GM19438 (cell line): Measurements from ENCODE around the gene TNPO3.
"Not testable (repeated sequence)": the region's sequence is repeated elsewhere in the genome, so short reads cannot be mapped to it uniquely, and the experiment has no call there.

Source experiments
- ATAC-seq: cut with Tn5 transposase; IDR thresholded peaks from one replicate; pipeline ENCODE4 v1.9.1; 2021; ENCODE audit warnings: low read depth; ENCODE audit not compliant: unreplicated experiment

The TNPO3 gene

DNA sequence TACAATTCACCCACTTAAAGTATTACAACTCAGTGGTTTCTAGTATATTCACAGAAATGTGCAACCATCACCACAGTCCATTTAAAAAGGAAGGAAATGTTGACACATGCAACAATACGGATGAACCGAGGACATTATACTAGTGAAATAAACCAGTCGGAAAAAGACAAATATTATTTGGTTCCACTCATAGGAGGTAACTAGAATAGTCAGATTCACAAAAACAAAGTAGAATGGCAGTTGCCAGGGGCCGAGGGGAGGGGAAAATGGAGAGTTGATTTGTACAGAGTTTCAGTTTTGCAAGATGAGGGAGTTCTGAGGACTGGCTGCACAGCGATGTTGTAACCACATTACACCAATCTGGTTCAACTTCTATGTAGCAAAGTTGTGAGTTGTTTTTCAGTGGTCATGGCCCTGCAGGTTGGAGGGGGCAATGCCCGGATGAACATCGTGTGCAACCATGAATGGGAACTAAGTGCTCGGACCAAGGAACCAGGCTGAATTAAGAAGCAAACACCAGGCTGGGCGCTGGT is 17.6 kb upstream of the TNPO3 start:
- ATAC-seq = no peak

DNA sequence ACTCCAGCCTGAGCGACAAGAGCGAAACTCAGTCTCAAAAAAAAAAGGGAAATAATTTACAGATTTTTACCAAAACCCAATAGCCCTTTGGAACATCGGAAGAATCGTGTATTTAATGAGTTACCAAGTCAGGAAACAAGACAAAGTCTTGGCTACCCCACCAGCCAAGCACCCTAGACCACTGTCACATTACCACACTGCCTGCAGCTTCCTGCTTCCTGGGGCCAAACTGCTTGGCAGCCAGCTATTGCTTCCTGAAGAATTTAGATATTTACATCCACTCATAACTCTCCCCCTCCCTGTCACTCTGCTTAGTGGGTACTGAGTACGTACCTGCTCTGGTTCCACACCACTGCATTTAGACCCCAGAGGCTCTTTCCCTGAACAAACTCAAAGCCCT is 14.1 kb upstream of the TNPO3 start:
- no peak for ATAC-seq

DNA sequence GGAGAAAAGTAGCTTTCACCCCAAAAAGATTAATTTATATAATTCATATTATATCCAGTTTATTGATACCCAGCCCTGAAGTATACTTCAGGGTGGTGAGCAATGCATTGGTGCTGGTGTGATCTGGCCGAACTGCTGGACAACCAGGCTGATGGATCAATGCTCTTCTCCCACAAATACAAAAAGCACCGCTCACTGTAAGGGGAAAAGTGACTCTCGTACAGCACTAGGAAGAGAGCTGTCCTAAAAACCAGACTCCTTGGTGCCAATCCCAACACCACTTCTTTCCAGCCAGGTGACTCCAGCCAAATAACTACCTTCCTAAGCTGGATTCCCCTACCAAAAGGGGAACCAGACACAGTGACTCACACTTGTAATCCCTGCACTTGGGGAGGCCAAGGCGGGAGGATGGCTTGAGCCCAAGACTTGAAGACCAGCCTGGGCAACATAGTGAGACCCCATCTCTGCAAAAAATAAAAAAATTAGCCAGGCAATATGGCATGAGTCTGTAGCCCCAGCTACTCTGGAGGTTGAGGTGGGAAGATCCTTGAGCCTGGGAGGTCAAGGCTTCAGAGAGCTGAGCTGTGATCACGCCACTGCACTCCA is 13.1 kb upstream of the TNPO3 start:
- ATAC-seq = no peak

DNA sequence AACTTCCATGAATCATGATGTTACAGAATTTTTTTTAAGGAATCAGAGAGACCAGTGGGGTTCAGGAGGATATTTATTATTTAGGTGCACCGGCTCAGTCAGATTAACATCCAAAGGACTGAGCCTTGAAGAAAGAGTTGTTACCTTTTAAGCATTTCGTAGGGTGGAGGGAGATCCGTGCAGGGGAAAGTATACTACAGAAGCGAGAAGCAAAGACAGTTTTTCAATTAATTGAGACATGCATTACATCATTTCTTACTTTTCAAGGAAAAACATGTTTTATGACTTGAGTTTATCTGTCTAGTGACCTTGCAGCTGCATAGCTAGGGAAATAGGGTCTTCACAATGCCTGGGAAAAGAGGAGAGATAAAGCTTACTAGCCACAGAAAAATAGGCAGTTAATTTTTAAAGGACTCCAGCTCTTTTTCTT is 12.2 kb upstream of the TNPO3 start:
- ATAC-seq = not testable (repeated sequence)

DNA sequence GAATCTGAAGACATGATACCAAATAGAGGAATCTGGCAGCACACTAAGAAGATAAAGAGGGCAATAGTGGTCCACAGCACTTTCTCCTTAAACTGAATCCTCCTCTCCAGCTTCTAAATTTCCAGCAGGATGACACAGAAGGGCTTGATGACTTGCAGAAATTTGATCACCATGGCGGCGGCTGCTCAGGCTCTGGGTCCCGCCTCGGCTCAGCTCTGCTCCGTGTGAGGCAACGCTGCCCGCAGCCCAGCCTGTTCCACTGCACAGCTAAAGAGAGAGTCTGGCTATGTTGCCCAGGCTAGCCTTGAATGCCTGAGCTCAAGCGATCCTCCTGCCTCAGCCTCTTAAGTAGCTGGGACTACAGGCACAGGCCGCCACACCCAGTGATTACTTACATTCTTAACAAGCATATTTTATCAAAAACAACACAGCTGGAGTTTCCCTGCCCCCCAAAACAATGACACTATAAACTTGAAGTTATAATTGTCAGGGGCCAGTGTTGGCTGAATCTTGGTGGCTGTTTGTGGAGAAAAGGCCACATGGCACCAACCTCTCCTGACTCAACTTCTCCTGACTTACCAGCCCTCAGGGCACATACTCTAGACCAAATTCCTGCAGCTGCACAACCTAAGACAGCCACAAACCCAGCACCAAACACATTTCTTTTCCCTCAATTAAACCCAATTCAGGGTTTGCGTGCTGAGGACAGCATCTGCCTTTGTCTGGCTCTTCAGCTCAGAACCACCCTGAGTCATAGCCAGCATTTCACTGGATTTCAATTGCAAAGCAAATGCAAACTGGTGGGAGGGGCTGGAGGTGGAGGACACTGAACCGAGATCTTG is 11.6 kb upstream of the TNPO3 start:
- no peak for ATAC-seq

DNA sequence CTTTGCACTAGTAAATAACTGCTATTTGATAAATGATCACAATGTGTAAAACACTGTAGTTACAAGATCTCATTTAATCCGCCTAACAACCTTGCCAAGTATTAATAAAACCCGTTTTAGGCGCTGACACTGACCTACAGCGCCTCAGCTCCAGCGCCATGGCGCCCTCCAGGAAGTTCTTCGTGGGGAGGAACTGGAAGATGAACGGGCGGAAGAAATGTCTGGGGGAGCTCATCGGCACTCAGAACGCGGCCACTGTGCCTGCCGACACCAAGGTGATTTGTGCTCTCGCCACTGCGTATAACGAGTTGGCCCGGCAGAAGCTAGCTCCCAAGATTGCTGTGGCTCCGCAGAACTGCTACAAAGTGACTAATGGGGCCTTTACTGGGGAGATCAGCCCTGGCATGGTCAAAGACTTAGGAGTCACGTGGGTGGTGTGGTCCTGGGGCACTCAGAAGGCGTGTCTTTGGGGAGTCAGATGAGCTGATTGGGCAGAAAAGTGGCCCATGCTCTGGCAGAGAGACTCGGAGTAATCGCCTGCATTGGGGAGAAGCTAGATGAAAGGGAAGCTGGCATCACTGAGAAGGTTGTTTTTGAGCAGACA is 1.1 kb upstream of the TNPO3 start:
- no peak for ATAC-seq

DNA sequence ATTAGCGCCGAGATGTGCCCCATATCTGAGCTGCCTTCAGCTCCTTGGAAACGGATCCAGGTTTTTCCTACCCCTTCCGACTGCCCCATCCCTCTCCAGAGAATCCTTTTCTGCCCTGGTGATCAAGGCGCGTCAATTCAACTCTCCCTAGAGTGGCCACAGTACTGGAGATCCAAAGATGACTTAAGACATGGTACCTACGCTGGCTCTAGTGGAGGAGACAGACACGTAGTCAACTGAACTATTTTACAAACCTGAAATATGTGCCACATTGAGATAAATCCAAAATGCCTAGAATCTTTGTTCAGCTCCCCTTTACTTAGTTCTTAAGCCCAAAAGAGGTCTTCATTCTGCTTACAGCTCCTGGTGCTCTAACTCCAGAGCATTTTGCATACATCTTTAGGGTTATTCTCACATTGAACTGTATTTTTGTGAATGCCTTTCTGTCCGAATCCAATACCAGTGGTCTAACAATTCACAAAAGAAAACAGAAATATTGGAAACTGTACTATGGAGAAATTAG is 444 bp upstream of the TNPO3 start:
- no peak for ATAC-seq

DNA sequence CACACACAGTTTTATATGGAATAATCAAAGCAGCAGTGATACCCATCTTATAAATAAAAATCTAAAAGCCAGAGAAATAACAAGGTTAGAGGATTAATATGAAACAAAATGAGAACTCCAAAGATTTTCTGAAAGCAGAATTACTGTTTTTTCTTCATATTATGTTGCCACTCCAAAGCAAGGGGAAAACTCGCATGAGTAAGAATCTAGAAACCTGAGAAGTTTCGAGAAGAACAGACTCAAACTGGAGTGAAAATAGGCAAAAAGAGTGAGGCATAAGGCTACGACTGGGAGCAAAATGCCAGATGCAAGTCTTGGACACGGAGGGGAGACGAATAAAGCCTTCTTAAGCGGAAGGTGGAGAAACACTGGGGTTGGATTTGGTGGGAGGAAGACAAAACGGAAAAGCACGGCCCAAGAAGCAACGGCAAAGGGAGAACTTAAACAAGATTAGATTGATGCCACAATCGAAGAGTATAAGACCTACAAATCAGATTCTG is 923 bp downstream of the TNPO3 start:
- no peak for ATAC-seq

DNA sequence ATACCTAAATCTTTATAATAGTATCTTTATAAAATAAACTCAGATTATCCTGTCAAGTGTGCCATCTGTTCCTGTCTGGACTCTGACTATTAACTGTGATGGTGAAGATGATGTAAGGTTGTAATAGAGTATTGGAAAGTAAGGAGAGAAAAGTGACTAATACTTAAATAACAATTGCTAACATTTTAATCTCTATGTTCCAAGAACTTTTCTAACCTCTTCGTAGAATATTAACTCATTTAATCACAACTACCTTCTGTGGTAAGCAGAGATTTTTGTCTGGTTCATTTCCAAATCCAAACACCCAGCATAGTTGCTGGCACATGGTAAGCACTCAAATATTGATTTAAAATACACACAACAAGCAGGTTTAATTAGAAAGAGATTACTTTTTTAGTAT is 2.5 kb downstream of the TNPO3 start:
- no peak for ATAC-seq

DNA sequence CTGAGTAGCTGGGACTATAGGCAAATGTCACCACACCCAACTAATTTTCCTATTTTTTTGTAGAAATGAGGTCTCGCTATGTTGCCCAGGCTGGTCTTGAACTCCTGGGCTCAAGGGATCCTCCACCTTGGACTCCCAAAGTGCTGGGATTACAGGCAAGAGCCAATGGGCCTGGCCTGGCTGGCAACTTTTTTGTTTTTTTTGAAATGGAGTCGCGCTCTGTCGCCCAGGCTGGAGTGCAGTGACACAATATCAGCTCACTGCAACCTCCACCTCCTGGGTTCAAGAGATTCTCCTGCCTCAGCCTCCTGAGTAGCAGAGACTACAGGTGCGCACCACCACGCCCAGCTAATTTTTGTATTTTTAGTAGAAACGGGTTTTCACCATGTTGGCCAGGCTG is 3.5 kb downstream of the TNPO3 start:
- not testable (repeated sequence) for ATAC-seq

DNA sequence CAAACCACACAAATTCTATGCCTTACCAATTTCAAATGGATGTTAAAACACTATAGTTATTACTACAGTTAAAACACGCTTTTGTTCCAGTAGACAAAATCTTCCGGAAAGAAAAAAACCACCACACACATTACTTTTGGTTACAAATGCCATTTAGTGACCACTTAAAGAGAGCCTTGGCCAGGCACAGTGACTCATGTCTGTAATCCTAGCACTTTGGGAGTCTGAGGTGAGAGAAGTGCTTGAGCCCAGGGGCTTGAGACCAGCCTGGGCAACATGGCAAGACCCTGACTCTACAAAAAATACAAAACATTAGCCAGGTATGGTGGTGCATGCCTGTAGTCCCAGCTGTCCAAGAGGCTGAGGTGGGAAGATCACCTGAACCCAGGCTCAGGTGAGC is 7.2 kb downstream of the TNPO3 start:
- no peak for ATAC-seq

DNA sequence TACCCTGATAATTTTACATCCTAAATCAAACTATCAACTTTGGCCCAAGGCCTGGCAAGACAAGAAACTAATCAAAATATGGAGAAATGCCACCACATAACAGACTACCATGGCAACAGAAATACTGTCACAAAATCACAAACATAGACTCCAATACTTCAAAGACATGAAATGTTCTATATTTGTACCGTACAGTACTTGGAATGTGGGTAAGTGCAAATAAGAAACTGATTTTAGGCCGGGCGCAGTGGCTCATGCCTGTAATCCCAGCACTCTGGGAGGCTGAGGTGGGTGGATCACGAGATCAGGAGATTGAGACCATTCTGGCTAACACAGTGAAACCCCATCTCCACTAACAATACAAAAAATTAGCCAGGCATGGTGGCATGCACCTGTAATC is 9.2 kb downstream of the TNPO3 start:
- ATAC-seq = no peak

DNA sequence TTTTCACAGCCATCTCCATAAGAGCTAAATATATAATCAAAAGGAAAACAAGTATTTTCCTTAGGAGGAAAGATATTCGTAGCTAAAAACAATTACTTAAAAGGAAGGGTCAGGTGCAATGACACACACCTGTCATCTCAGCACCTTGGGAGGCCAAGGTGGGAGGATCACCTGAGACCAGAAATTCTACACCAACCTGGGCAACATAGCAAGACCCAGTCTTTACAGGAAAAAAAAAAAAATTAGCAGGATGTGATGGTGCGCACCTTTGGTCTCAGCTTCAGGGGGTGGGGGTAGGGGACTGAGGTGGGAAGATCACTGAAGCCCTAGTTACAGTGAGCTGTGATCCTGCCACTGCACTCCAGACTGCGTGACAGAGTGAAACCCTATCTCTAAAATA is 11.9 kb downstream of the TNPO3 start:
- no peak for ATAC-seq

DNA sequence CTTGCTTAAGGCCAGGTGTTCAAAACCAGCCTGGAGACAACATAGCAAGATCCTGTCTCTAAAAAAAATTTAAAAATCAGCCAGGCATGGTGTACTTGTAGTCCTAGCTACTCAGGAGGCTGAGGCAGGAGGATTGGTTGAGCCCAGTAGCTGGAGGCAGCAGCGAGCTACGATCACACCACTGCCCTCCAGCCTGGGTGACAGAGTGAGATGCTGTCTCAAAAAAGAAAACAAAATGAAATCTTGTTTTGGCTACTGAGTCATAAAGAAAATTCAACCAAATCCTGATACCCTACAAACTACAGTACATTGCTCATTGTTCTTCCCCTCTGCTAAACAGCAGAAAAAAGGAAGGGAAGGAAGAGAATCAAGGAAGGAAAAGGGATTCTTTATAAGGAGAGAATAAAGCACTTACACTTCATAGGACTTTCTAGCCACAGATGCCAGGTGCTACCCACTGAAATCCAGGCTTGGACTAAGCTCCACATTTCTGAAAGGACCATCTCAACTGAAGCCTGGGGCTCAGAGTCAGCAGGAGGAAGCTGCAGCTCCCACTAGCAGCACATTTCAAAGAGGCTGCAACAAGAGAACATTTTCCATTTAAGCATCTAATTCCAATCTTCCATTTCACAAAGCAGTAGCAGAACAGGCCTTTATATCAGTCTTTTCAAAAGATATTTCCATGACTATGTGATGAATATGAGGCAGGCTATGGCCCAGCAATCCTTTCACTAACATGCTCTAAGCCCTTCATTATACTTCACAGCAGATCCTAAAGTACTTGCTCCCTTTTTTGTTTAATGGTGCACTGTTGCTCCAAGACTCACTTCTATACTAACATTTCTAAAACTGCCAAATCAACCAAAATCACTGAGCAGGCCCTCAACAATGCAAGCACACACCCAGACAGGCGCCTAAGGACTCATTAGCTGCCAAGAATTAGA is 13.5 kb downstream of the TNPO3 start:
- ATAC-seq = no peak

DNA sequence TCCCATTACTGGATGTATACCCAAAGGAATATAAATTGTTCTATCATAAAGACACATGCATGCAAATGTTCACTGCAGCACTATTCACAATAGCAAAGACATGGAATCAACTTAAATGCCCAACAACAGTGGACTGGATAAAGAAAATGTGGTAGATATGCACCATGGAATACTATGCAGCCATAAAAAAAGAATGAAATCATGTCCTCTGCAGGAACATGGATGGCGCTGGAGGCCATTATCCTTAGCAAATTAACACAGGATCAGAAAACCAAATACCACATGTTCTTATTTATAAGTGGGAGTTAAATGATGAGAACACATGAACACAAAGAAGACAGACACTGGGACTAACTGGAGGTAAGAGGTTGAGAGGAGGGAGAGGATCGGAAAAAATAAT is 16.4 kb downstream of the TNPO3 start:
- not testable (repeated sequence) for ATAC-seq

DNA sequence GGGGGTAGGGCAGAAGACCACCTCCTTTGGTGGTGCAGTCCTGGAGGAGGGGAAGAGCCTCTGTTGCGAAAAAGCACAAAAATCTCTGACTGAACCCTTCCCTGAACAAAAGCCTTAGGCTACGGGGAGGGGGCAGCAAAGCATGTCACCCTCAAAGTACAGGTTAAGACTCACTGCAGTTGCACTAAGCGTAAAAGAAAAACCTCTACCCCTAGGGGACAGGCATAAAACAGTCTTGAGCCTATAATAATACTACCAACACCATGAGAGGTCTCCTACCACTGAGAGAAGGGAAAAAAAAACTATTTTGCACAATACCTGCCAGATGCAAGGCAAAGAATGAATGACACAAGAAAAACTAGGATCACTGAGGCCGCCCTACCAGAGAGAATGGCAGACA is 17.3 kb downstream of the TNPO3 start:
- ATAC-seq = no peak

DNA sequence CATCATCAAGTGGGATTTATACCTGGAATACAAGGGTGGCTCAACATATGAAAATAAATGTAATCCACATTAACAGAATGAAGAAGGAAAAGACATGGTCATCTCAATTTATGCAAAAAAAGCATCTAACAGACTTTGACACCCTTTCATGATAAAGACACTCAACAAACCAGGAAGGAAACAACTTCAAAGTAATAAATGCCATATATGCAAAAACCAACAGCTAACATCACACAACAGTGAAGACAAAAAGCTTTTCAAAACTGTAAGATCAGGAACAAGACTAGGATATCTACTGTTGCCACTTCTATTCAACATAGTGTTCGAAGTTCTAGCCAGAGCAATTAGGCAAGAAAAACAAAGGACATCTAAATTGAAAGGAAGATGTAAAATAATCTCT is 22.9 kb downstream of the TNPO3 start:
- no peak for ATAC-seq

DNA sequence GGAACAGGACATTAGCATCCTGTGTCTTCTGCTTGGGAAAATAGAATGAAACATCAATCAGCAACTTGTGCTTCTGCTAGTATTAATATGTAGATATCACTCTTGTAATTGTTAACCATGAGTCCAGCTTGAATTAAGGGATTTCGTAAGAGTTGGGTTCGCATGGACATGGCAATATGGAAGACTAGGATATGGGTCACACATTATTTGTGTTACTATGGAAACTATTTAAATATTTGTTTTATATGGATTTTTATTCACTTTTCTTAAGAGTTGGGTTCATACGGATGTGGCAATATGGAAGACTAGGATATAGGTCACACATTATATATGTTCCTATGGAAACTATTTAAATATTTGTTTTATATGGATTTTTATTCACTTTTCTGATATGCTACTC is 24.5 kb downstream of the TNPO3 start:
- ATAC-seq = no peak

DNA sequence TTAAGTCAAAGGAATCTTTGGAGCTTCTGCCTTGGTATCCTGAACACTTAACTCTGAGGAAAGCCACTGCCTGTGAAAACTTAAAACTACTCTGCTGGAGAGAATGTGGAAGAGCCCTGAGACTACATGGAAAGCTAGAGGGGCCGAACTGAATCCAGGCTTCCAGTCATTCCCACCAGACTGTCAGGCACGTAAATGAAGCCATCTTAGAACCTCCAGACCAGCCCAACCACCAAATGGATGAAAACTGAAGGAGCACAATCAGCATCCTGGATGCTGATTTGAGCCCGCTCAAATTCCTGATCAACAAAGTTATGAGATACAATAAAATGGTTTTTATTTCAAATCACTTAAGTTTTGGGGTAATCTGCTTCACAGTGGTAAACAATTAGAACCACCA is 30.8 kb downstream of the TNPO3 start:
- ATAC-seq = no peak

DNA sequence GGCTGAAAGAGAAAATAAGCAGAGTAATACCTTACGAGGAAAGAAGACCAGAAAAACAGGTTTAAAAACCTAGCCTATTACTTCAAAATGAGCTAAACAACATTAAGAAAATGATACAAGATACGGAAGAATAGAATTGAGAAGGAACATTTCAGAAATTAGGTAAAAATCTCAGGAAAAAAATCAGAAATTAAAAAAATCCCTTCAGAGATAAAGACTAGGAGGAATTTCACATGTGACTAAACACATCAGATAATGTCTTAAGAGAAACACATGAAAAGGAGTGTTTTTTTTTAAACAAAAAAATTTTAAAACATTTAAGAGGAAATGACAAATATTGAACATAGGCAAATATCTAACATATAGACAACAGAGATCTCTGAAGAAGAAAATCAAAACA is 33.3 kb downstream of the TNPO3 start:
- ATAC-seq = no peak
